ENCODE measurements around the gene ITFG1.

The ITFG1 gene

DNA sequence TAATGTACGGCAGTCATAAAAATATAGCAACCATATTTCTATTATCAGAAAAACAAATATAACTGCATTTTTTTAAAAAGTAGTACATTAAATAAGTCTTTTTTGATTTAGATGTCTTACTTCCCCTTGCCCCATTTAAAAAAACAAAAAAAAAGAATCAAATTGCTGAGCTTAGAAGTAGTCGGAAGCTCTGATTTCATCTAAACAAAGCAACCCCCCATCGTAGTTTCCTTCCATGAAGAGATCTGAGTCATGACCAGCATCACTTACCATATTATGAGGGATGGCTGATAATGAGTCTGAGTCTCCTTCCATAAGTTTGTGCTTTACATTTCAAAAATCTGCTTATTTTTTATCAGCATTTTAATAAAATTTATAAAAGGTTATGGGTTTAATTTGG lies 86.2 kb downstream of the ITFG1 start:
- Histone ChIP-seq H3K27ac (ENCODE audit: extremely low read depth, low read depth, low read length) (no peak overlapping the region), H3K4me3 (ENCODE audit: low read depth, low read length) (no peak overlapping the region), H3K4me1 (ENCODE audit: control insufficient read depth, insufficient read depth, low read length) (no peaks in the 10 kb centered on the region), H3K36me3 (ENCODE audit: control insufficient read depth in 2 of 2, insufficient read depth in 1 of 2, low read length in 2 of 2) (peaks cover 0 to 4% of the 10 kb centered on the region in 2 experiments; a peak in 1 of 3 replicates), H3K9me3 (ENCODE audit: control insufficient read depth, insufficient read depth, low read depth, low read length) (no peaks in the 10 kb centered on the region)
- ChIA-PET POLR2A (no interaction called here), CTCF (no interaction called here)
- TF ChIP-seq, protein P1, sequence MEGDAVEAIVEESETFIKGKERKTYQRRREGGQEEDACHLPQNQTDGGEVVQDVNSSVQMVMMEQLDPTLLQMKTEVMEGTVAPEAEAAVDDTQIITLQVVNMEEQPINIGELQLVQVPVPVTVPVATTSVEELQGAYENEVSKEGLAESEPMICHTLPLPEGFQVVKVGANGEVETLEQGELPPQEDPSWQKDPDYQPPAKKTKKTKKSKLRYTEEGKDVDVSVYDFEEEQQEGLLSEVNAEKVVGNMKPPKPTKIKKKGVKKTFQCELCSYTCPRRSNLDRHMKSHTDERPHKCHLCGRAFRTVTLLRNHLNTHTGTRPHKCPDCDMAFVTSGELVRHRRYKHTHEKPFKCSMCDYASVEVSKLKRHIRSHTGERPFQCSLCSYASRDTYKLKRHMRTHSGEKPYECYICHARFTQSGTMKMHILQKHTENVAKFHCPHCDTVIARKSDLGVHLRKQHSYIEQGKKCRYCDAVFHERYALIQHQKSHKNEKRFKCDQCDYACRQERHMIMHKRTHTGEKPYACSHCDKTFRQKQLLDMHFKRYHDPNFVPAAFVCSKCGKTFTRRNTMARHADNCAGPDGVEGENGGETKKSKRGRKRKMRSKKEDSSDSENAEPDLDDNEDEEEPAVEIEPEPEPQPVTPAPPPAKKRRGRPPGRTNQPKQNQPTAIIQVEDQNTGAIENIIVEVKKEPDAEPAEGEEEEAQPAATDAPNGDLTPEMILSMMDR (tag by site-specific recombination; IDR thresholded peaks at IDR 0.05), result no peak
- TF ChIP-seq GLIS1 (tag by site-specific recombination; IDR thresholded peaks at IDR 0.05) (no peak), ZNF624 (tag by site-specific recombination; IDR thresholded peaks at IDR 0.05) (no peak), ZNF19 (tag by site-specific recombination; IDR thresholded peaks at IDR 0.05; ENCODE audit: low read depth) (no peak)

DNA sequence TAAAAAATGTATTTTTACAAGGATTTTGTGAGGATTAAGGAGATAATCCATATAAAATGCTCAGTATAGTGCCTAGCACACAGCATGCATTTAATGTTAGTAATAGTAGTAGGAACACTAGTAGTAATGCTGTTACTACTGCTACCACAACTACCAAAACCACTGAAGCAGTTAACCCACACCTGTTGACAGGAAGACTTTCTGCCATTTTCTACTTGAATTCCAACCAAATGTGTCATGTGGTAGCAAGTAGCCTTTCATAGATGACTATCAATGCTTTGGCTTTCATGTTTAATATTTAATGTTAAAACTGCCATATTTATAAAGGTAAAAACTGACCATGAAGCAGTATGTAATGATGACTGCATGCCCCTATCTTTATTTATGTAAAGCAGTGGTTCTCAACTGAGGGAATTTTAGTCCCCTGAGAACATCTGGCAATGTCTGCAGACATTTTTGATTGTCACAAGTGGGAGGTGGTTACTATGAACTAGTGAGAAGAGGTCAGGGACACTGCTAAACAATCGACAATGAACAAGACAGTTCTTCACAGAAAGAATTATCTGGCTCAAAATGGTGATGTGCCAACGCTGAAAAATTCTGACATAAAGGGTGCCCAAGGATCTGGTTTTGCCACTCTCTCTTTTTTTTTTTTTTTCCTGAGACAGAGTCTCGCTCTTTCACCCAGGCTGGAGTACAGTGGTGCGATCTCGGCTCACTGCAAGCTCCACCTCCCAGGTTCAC lies 89.4 kb downstream of the ITFG1 start:
- Histone ChIP-seq H3K36me3 (ENCODE audit: control insufficient read depth in 2 of 2, insufficient read depth in 1 of 2, low read length in 2 of 2) (peaks cover 0 to 4% of the 10 kb centered on the region in 2 experiments; a peak in 1 of 3 replicates), H3K4me3 (ENCODE audit: low read depth, low read length) (no peak overlapping the region), H3K9me3 (ENCODE audit: control insufficient read depth, insufficient read depth, low read depth, low read length) (no peaks in the 10 kb centered on the region), H3K4me1 (ENCODE audit: control insufficient read depth, insufficient read depth, low read length) (no peaks in the 10 kb centered on the region), H3K27ac (ENCODE audit: extremely low read depth, low read depth, low read length) (no peak overlapping the region)
- TF ChIP-seq ZNF585B (tag by site-specific recombination; IDR thresholded peaks at IDR 0.05) (no peak), SCRT2 (tag by site-specific recombination; IDR thresholded peaks at IDR 0.05) (0 out of 2 replicates have a peak, but pooled peaks have one; percentile 13)
- POLR2A ChIA-PET, result no interaction called here
- CTCF ChIA-PET, result interaction anchor here (0.9 kb wide), 1 partner anchor 23 kb away, joined by 7 read pairs; no protein-coding TSS in a partner anchor

DNA sequence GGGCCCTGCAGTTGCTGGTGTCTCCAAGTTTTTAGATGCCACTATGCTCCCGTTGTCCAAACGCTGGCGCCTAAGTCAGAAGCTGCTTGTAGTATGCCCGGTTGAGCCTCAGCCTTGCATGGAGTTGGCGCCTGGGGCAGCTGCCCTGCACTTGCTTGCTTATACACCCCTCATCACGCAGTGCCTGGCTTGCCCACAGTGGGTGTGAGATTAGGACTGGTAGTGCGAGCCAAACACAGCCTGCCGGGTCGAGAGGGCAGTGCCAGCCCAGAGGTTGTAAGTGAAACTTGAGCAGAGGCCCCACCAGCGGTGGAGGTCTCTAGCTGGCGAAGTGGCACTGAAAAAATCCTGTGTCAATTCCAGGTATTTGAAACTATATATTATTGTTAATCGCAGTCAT lies 90.3 kb downstream of the ITFG1 start:
- H3K9me3 ChIP-seq (ENCODE audit: control insufficient read depth, insufficient read depth, low read depth, low read length), result no peaks in the 10 kb centered on the region
- no peak overlapping the region for H3K4me3 ChIP-seq (ENCODE audit: low read depth, low read length)
- peaks cover 0 to 4% of the 10 kb centered on the region in 2 experiments; a peak in 1 of 3 replicates for H3K36me3 ChIP-seq (ENCODE audit: control insufficient read depth in 2 of 2, insufficient read depth in 1 of 2, low read length in 2 of 2)
- no peaks in the 10 kb centered on the region for H3K4me1 ChIP-seq (ENCODE audit: control insufficient read depth, insufficient read depth, low read length)
- no peak overlapping the region for H3K27ac ChIP-seq (ENCODE audit: extremely low read depth, low read depth, low read length)
- POLR2A ChIA-PET, result no interaction called here
- CTCF ChIA-PET, result no interaction called here
- TF ChIP-seq ZNF670 (tag by site-specific recombination; IDR thresholded peaks at IDR 0.05; ENCODE audit: low read depth) (no peak), ZNF16 (tag by site-specific recombination; IDR thresholded peaks at IDR 0.05; ENCODE audit: low read depth) (no peak), ZXDB (tag by site-specific recombination; IDR thresholded peaks at IDR 0.05) (no peak), GLI2 (tag by site-specific recombination; IDR thresholded peaks at IDR 0.05; ENCODE audit: borderline replicate concordance, low read depth) (no peak), IKZF3 (tag by site-specific recombination; IDR thresholded peaks at IDR 0.05) (no peak), SETDB1 (IDR thresholded peaks at IDR 0.05; ENCODE audit: insufficient read length, low read length) (no peak), REPIN1 (tag by site-specific recombination; IDR thresholded peaks at IDR 0.05; ENCODE audit: low read depth) (no peak)
- TF ChIP-seq, protein P2, sequence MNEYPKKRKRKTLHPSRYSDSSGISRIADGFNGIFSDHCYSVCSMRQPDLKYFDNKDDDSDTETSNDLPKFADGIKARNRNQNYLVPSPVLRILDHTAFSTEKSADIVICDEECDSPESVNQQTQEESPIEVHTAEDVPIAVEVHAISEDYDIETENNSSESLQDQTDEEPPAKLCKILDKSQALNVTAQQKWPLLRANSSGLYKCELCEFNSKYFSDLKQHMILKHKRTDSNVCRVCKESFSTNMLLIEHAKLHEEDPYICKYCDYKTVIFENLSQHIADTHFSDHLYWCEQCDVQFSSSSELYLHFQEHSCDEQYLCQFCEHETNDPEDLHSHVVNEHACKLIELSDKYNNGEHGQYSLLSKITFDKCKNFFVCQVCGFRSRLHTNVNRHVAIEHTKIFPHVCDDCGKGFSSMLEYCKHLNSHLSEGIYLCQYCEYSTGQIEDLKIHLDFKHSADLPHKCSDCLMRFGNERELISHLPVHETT (tag by site-specific recombination; IDR thresholded peaks at IDR 0.05), result no peak
- TF ChIP-seq, protein P3, sequence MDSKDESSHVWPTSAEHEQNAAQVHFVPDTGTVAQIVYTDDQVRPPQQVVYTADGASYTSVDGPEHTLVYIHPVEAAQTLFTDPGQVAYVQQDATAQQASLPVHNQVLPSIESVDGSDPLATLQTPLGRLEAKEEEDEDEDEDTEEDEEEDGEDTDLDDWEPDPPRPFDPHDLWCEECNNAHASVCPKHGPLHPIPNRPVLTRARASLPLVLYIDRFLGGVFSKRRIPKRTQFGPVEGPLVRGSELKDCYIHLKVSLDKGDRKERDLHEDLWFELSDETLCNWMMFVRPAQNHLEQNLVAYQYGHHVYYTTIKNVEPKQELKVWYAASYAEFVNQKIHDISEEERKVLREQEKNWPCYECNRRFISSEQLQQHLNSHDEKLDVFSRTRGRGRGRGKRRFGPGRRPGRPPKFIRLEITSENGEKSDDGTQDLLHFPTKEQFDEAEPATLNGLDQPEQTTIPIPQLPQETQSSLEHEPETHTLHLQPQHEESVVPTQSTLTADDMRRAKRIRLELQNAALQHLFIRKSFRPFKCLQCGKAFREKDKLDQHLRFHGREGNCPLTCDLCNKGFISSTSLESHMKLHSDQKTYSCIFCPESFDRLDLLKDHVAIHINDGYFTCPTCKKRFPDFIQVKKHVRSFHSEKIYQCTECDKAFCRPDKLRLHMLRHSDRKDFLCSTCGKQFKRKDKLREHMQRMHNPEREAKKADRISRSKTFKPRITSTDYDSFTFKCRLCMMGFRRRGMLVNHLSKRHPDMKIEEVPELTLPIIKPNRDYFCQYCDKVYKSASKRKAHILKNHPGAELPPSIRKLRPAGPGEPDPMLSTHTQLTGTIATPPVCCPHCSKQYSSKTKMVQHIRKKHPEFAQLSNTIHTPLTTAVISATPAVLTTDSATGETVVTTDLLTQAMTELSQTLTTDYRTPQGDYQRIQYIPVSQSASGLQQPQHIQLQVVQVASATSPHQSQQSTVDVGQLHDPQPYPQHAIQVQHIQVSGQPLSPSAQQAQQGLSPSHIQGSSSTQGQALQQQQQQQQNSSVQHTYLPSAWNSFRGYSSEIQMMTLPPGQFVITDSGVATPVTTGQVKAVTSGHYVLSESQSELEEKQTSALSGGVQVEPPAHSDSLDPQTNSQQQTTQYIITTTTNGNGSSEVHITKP (tag by site-specific recombination; IDR thresholded peaks at IDR 0.05), result no peak

All from HEK293 (cell line).